GM19463 (cell line): ENCODE results near the gene CFAP73.
"Not testable (repeated sequence)": the region's sequence is repeated elsewhere in the genome, so short reads cannot be mapped to it uniquely, and the experiment has no call there.

ENCODE experiments used
- ATAC-seq: cut with Tn5 transposase; IDR thresholded peaks from one replicate; pipeline ENCODE4 v1.9.1; 2021; ENCODE audit warnings: mild to moderate bottlenecking, moderate library complexity; ENCODE audit not compliant: unreplicated experiment

The CFAP73 gene

DNA sequence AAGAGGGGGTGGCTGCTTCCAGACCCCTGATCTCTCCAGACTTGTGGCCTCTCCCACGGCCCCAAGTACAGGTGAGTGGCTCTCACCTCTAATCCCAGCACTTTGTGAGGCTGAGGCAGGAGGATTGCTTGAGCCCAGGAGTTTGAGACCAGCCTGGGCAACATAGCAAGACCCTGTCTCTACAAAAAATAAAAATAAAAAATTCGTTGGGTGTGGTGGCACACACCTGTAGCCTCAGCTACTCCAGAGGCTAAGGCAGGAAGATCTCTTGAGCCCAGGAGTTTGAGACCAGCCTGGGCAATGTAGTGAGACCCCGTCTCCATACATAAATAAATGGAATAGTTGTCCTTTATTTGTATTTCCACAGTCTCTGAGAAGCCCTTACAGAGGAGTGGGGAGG lies 7.8 kb upstream of the CFAP73 start:
- ATAC-seq: not testable (repeated sequence)

DNA sequence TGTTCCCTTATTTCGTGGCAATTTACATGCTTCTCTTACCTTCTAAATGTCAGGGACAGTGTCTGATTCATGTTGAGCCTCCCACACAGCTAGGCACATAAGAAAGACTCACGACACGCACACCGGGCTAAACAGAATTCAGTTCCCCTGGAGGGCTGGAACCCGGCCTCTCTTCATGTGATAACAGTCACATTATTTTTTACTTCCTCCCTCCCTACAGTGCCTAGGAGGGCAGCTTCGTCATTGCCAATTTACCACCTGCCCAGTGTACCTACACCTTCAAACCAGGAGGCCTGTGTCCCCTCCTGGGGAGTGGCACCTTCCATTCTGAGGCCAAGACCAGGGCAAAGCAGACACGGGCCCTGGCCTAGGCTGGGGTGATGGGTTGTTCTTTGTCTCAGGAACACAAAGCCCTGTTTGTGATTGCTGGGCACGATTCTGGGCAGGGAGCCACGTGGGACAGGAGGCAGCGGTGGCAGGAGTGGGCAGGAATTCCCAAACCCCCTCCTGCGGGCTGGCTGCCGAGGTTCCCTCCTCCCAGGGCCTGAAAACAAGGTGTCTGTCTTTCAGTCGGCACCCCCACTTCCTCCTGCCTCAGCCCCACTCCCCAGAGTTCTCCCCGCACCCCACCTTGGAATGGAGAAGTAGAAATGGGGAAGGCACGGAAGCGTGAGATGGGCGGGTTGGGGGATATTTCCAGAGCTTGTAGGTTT lies 7.2 kb upstream of the CFAP73 start:
- ATAC-seq: no peak

DNA sequence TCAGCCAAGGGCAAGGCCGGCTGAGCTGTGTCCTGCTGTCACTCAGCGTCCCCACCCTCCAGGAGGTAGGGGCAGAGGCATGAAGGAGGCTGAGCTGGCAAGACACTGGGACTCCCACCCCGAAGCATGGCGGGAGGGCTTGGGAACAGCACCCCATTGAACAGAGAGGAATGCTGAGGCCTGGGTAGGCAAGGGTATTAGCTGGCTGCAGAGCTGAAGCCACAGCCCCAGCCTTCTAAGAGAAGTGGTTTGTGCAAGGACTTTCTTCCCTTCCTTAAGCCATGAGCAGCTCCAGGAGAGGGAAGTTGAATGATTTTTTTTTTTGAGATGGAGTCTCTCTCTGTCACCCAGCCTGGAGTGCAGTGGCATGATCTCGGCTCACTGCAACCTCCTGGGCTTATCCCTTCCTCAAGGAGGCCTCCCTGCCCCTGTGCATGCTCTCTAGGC lies 6.6 kb upstream of the CFAP73 start:
- no peak for ATAC-seq

DNA sequence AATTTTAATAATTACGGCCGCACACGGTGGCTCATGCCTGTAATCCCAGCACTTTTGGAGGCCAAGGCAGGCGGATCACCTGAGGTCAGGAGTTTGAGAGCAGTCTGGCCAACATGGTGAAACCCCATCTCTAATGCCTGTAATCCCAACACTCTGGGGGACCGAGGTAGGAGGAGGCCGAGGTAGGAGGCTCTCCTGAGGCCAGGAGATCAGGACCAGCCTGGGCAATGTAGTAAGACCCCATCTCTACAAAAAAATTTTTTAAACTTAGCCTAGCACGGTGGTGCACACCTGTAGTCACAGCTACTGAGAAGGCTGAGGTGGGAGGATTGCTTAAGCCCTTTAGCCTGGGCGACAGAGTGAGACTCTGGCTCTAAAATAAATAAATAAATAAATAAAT lies 5.6 kb upstream of the CFAP73 start:
- no peak for ATAC-seq

DNA sequence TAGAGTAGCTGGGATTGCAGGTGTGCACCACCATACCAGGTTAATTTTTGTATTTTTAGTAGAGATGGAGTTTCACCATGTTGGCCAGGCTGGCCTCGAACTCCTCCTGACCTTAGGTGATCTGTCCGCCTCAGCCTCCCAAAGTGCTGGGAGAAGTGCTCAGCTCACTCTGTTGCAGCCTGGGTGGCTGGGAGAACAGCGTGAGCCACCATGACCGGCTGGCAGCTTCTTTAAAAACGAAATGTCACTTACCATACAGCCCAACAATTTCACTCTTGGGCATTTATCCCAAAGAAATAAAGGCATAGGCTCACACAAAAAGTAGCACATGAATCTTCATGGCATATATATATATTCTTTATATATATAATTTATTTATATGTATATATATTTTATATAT lies 4.7 kb upstream of the CFAP73 start:
- no peak for ATAC-seq

DNA sequence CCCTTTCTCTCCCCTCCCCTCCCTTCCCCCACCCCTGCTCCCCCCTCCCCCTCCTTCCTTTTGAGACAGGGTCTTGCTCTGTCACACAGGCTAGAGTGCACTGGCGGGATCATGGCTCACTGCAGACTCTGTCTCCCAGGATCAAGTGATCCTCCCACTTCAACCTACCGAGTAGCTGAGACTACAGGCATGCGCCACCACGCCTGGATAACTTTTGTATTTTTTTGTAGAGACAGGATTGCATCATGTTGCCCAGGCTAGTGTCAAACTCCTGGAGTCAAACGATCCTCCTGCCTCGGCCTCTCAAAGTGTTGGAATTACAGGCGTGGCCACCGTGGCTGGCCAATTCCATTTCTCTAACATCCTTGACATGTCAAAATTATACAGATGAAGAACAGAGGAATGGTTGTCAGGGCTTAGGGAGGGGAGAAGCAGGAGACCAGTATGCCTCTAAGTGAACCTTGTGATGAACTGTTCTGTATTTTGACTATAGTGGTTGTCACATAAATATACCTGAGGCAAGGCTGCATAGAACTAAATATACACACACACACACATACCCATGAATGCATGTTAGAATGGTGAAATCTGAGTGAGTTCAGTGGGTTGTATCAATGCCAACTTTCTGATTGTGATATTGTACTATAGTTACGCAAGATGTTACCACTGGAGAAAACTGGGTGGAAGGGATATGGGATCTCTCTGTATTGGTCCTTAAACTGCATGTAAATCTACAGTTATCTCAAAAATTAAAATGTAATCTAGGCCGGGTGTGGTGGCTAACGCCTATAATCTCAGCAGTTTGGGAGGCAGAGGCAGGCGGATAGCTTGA lies 3.6 kb upstream of the CFAP73 start:
- ATAC-seq: no peak

DNA sequence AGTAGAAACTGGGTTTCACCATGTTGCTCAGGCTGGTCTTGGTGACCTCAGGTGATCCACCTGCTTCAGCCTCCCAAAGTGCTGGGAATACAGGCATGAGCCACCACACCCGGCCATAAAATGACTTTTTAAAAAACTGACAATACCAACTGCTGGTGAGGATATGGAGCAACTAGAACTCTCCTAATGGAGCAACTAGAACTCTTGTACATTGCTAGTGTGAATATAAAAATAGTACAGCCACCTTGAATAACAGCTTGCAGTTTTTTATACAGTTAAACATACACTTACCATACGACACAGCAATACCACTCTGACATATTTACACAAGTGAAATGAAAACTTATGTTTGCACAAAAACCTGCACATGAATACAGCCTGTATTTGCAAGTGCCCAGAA lies 2.5 kb upstream of the CFAP73 start:
- ATAC-seq: no peak

DNA sequence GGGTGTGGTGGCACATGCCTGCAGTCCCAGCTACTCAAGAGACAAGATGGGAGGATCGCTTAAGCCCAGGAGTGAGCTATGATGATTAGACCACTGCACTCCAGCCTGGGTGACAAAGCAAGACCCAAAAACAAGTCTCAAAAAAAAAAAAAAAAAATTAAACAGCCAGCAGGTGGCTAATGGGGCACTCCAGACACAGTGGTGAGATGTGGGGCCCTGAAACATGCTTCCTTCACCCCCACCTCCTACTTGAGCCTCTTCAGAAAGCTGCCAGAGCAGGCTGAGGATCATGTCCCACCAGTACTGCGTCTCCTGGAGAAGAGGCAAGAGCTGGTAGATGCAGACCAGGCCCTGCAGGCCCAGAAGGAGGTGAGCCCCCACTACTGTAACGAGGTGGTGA lies 2.1 kb downstream of the CFAP73 start:
- ATAC-seq: no peak

DNA sequence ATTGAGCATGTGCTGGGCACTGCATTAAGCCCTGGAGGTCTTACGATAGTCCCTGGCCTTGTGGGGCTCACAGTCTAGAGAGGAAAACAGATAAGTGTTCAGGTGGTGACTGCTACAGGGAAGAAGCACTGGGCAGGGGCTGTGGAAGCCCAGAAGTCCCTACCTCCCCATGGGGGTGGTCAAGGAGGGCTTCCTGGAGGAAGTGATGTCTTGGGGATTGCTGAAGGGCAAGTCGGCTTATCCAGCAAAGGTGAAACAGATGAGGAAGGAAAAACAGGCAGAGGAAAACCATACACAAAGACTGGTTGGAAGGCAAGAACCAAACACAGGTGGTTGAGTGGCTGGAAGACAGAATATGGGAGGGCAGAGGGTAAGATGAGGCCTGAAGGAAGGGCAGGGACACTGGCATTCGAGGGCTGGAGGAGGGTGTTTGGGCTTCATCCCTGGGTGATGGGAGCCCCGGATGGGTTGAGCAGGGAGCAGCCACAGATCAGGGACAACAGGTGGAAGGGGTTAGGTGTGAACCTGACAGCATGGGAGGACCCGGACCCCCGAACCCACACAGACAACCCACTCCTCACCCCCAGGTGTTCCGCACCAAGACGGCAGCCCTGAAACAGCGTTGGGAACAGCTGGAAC lies 2.8 kb downstream of the CFAP73 start:
- ATAC-seq: no peak

DNA sequence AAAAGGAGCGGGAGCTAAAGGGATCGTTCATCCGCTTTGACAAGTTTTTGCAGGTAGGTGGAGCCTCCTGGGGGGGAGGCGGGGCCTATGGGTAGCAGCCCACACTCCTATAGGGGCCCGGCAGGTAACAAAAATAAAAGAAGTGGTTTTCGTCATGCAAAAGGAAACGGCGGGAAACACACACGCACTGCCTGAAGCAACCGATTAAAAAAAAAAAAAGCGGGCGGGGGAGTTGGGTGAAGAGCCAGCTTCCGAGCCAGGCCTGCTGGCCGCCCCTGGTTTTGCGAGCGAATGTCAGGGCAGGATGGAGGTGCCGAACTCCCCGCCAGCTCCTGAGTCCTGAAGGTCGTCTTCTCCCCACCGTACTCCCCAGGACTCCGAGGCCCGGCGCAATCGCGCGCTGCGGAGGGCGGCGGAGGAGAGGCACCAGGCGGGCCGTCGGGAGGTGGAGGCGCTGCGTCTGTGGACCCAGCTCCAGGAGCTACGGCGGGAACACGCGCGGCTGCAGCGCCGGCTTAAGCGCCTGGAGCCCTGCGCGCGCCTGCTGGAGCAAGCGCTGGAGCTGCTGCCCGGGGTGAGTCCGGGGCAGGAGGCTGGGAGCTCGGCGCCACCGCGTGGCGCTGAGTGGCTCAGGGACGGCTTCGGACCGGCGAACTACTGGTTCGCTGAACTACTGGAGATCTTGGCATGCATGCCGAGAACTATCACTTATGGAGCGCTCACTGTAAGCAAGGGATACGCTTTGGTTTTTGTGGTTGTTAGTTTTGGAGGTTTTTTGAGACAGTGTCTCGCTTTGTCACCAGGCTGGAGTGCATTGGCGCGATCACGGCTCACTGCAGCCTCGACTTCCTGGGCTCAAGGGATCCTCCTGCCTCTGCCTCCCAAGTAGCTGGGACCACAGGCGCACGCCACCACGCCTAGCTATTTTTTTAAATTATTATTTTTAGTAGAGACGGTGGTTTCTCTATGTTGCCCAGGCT lies 3.6 kb downstream of the CFAP73 start:
- peak; percentile 80 for ATAC-seq

DNA sequence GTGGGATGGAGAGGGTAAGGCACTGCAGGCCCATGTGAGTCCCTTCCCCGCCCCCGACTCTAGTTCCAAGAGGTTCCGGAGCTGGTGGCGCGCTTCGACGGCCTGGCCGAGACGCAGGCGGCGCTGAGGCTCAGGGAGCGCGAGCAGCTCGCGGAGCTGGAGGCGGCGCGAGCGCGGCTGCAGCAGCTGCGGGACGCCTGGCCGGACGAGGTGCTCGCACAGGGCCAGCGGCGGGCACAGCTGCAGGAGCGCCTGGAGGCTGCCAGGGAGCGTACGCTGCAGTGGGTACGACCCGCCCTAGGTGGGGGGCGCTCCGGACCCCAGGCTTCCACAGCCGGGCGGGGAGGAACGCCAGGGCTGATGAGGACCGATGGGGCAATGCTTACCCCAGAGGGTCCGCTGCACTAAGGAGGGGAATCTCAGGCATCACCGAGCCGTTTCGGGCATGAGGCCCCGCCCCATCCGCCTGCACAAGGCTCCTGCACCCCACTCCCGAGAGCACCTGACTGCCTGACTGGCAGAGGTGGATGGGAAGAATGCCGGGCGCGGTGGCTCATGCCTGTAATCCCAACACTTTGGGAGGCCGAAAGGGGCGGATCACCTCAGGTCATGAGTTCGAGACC lies 4.9 kb downstream of the CFAP73 start:
- ATAC-seq: no peak

DNA sequence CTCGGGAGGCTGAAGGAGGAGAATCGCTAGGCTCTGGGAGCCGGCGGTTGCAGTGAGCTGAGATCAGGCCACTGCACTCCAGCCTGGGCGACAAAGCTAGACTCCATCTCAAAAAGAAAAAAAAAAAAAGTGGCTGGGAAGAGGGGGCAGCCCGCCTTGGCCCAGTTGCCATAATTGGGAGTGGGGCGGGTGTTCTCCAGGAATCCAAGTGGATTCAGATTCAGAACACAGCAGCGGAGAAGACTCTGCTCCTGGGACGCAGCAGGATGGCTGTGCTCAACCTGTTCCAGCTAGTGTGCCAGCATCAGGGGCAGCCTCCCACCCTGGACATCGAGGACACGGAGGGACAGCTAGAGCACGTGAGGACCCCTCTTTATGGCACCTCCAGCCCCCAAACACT lies 5.5 kb downstream of the CFAP73 start:
- no peak for ATAC-seq

DNA sequence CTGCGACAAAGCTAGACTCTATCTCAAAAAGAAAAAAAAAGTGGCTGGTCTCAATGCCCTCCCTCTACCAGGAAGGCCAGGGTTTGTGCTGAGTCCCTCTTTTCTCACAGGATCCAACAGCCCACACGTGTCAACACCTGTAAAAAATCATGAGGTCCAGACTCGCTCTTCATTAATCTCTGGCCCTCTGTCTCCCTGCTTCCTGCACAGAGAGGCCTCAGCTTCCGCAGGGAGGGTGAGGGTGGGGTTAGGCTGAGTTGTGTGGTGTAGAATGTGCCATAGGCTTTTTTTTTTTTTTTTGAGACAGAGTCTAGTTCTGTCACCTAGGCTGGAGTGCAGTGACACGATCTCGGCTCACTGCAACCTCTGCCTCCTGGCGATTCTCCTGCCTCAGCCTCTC lies 6.1 kb downstream of the CFAP73 start:
- no peak for ATAC-seq

DNA sequence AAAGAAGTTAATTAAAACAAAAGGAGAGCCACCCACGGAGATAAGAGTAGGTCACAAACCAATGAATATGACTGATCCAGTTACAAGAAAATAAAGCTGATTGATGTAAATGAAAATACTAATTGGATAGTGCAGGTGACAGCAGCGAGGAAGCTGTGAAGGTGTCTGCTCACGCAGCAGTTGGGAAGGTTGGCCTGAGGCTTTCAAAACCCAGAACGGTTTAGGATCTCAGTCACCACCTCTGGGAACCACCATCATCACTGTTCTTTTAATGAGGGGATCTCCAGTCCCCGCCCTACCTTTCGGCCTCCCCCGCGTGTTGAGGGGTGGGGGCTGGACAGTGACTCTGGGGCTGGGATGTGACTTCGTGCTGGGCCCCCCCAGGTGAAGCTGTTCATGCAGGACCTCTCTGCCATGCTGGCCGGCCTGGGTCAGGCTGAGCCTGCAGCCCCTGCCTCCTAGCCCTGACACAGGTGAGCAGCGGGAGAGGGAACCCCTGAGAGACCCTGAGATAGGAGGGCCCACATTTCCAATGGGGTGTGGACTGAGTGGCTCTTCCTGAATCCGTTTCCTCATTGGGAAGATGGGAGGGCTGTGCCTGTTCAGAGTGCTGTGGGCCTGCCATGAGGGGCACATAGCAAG lies 7.8 kb downstream of the CFAP73 start:
- no peak for ATAC-seq

DNA sequence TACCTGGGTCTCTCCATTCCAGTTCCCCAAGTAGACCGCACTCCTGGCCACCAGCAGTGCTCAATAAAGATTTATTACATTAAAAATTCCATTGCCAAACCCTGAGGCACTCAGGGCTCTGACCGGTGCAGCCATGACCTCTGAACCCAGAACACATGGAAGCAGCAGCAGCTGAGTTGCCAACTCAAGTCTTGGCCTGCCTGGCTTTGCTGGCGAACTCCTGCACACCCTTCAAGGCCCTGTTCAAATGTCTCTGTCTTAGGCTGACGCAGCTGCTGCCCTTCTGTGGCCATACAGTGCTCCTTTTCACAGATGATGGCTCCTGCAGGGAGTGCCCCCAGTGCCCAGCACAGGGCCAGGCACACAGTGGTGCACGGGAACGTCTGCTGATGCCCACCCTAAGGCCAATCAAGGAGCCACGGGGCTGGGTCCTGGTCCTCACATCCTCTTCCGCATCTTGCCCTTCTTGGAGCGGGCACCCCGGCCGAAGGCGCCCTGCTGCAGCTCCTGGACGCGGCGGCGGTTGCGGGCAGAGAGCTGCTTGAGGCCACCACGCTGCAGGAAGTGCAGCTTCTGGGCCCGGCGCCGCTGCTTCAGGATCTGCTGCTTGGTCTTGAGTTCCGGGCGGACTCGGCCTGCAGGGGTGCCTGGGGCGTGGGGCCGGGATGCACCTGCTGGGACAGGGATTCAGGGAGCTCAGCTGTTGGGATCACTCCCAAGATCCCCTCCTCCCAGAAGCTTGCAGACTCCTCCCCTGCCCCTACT lies 9.1 kb downstream of the CFAP73 start:
- no peak for ATAC-seq

DNA sequence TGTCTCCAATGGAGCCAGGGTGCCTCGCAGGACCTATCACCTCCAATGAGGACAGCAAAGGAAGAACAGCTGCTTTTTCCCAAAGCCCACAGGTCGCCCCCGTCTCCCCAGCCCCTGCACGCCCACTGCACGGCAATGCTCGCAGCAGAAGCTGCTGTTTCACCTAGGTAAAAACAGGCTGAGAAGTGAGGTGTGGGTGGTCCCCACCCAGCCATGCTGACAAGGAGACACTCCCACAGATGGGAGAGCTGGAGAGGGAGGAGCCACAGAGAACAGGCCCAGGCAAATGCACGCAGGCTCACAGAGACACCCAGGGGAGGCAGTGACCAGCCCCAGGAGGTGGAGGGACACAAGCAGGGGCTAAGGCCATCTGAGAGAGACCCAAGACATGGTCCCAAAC lies 10.4 kb downstream of the CFAP73 start:
- ATAC-seq: no peak

DNA sequence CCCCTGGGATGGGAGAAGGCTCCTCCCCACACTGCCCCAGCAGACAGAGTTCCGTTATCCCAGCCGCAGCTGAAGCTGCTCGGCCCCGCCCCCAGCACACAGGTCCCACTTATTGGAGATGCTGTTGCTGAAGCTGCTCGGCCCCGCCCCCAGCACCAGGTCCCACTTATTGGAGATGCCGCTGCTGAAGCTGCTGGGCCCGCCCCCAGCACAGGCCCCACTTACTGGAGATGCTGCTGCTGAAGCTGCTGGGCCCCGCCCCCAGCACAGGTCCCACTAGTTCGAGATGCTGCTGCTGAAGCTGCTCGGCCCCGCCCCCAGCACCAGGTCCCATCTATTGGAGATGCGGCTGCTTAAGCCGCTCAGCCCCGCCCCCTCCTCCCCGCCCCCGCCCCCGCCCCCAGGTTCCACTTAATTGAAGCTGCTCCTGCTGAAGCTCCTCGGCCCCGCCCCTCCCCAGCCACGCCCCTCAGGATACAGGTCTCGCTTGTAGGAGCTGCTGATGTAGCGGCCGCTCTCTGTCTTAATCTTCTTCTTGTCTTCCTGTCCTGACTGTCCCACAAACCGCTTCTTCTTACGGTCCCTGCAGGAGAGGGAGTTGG lies 12.0 kb downstream of the CFAP73 start:
- no peak for ATAC-seq

DNA sequence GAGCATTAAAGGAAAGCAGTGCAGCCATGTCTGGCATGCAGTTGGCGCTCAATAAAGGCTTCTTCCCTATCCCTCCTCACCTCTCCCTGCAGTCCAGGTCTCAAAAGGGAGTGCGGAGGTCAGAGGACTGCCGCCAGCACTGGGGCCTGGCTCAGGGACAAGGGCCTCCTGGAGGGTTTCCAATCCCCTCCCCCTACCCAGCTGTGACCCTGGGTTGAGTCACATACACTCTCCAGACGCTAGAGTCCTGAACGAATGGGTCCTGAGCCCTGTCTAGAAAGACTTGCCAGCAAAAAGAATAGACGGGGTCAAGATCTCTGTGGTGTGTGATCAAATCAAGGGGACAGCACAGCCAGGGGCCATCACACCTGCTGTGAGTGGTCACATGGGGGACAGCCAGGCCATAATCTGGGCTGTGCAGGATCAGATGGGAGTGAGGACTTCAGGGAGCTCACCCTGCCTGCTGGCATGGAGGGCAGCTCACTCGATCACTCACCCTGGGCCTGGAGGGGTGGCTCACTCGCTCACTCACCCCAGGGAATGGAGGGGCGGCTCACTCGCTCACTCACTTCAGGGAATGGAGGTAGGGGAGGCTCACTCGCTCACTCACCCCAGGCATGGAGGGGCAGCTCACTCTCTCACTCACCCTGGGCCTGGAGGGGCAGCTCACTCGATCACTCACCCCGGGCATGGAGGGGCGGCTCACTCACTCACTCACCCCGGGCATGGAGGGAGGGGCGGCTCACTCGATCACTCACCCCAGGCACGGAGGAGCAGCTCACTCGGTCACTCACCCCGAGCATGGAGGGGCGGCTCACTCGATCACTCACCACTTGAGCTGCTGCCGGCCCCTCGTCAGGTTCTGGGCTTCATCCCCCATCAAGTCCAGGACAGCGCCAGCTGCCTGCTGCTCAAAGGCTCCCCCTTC lies 12.8 kb downstream of the CFAP73 start:
- ATAC-seq: no peak
